ELF-1 (cell line): ENCODE measurements around the gene PLEKHM3.
A peak's percentile ranks its signal among the peaks of the same experiment; 100 is the strongest.

ENCODE experiments used
- DNase-seq: peaks from one replicate; pipeline ENCODE4 v3.0.0-alpha.2; 2016; ENCODE audit warnings: low read depth, low spot score

PLEKHM3 gene

DNA sequence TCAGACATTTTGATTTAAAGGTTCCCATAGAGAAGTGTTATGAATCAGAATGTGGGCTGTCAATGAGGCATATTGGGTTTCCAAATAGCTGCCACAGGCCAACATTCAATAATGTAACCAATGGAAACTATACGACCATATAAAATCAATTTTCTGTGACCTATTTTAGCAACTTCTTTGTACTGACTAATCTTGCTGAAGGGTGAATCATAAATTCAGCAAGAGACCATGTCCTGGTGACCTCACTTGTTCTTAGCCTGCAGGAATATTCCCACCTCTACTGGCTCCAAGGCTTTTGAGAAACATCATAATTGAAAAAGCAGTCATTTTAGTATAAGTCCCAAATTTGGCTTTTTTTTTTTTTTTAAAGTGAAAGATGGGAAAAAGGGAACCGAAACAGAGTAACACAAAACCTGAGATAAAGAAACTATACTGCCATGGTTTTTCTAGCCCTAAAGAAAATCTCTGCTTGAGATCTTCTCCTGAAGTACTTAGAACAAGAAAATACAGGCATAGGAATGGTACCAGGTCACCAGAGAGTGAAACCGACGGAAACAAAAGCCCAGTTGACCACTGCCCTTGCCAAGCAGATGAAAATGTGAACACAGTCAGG is 32.1 kb downstream of the PLEKHM3 start:
- DNase-seq = no peak

DNA sequence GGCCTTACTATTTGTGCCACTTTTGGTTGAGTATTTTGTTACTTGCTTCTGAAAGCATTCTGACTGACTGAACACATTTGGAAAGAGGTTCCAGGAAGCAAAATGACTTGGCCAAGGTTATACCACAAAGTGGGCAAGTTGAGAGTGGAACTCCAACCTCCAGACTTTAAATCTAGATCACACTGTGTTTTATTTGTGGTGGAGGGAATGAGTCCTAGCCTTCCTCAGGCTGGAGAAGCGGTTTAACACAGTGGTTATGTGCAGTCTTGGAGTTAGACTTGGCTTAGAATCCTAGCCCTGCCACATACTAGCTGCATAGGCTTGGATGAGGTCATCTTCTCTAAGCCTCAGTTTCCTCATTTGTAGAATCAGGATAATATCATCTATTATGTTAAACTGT is 33.4 kb downstream of the PLEKHM3 start:
- no peak for DNase-seq

DNA sequence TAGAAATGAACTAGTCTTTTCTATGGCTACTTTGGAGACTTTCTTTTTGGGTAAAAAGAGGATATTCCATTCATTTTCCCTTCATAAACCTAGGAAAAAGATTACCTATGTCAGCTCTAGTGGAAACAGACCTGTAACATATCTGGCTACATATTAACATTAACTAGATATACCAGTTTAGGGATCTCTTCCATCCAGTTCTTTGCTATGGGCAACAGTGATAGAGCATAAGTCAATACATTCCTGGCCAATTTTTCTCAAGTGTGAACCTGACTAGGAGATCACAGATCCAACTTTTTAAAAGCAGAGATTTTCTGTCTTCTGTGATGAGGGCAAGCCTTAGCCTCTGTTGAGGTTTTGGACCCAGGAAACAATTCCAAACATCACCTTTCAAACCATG is 34.5 kb downstream of the PLEKHM3 start:
- no peak for DNase-seq

DNA sequence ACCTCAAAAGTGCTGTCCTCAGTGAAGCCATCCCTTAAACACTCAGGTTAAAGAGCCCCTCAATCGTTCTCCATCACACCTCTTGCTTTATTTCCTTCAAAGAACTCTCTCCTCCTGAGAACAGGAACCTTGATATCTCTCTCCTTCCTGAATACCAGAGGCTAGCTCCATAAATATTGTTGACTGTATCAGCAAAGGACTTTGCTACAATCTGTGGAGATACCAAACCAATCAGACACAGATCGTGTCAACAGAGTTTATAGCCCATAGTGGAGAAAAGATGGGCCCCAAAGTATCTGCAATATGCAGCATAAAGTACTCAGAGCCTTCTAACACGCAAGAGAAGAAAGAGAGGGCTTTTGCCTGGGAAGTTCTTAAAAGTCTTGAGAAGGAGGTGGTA is 36.4 kb downstream of the PLEKHM3 start:
- DNase-seq = no peak

DNA sequence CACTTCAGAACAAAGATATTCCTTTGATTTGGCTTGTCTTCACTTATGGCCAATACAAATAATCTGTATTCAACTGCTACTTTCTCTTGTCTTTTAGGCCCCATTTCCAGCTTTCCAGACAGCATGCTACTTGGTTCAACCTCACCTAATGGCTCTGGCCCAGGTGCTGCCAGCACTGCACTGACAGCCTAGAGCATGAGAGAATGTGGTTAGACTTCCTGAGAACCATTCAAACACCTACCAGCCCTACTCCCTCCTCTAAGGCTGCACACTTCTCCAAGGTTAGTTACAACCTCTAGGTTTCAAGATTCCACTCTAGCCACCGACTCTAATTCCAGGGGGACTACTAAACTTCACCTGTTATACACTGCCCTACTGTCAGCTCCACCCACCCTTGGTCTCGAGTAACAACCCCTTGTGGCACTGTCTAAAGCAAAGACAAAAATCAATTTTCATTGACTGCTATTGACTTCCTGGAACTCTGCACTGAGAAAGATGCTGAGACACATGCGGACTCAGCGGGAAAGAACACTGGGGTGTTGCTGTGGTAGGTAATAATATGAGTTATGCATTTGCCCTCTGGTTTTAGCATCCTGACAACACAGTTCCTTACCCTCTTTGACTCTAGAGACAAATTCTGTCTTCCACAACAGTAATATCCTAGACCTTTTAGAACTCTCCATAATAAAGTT is 38.2 kb downstream of the PLEKHM3 start:
- DNase-seq = no peak

DNA sequence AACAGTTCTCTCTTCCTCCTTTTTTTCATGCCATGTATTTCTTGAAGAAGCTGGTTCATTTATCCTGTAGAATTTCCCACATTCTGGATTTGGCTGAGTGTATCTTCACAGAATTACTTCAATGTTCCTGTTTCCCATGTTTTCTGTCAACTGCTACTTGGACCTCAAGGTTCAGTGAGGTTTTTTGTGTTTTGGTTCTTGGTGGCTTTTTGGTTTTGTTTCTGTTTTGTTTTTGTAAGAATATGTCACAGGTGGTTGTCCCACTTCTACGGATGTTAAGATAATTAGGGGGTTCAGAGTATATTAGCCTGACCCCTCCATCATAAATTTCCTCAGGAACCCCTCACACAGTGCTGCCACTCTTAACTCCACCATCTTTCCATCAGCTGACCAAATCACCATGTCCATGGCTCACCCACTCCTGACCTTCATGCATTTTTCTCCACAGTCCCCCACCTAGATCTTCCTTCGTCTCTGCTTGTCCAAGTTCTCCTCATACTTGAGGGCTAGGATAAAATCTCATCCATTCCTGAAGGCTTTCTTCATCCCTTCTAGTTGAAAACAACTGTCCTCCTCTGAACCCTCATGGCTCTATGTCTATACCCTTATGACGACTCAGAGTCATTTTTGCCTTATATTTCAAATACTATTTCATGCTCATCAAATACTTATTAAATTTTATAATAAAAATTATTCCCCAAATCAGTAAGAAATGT is 40.4 kb downstream of the PLEKHM3 start:
- no peak for DNase-seq

DNA sequence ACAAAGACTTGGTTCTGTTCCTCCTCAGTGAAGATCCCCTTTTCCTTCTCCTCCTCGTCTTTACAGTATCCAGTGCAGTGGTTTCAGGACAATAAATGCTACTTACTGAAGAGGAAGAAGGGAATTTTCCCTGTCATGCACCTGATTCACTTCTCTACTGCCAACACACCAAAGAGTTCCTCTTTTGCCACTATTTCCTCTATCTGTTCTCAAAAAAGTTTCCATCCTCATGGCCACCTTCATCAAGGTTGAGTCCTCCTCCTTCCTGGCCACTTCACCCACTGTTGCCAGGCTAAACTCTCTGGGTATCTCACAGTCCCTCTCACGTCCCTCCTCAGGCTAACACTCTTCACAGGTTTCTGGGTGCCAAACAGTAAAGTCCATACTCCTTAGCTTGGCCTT is 41.7 kb downstream of the PLEKHM3 start:
- no peak for DNase-seq

DNA sequence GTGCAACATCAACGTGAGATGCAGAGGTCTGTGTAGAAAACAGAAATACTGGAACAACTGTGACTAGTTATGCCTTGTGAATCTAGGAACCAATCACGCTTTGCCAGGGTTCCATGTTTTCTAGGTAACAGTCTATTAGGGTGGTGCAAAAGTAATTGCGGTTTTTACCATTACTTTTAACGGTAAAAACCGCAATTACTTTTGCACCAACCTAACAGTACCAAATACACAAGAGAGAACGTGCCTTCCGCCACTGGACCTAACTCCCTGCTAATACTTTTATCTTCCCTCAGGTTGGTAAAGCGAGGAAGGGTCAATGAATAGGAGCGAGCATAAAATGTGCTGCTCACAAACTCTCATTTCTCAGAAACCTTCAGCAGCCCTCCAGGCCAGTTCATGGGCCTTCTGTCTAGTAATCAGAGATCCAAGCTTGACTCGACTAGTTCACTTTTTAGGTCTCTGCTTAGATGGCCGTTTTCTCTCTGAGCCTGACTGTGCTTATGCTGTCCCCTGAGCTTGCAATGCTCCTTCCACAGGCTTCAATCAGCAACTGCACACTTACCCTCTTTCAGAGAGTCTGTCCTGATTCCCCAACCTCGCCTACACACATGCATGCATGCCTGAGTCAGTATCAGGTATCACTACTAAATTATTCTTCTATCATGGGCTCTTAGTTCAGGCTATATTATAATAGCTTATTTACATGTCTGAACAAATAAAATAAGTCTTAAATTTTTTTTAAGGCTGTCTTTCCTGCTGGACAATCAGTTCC is 47.0 kb downstream of the PLEKHM3 start:
- DNase-seq = no peak

DNA sequence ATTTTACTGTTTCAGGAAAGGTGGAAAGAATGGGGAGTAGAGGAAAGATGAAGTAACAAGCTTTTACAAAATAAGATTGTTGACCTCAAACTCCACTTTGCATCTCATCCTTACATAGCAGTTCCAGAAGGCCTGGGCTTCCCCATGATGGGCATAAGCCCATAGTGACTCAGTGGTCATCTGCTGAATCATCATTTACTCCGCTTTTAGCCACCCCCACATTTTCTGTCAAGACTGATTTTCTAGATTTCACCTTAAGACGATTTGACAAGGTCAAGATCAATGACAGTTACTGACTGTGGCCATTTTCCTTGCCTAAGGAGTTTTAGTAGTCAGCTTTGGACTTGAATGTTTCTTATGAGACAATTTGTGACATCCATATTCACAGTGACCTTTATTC is 49.4 kb downstream of the PLEKHM3 start:
- no peak for DNase-seq

DNA sequence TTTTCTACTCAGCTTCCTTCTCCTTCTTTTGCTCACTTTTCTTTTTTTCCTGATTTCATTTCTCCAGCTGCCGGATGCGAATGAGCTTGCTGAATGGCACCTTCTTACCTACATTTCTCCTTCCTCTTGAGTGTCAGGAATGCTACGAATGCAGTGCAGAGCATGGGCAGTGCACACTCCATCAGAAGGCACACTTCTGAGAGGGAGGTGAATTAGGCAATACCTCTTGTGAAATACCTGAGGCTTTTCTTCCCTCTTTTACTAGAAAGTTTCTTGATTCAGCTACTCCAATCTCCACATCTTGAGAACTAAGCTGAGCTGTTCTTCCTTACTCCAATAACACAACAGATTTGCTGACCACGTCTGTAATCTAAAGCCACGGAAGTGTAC is 51.1 kb downstream of the PLEKHM3 start:
- no peak for DNase-seq

DNA sequence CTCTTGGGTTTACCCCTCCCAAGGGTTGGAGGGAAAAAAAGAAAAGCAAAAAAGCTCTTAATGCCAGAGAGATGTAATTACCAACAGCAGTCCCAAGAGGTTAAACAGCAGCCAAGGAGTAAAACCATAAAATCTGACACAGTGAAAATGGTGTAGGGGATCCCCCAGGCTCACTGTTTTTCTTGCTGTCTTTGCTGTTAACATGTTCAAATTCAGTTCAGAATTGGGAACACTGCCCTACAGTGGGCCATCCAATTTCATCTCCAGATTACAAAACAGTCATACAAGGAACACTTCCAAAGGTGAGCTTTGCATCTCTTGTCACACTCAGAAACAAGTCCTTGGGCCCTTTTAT is 54.5 kb downstream of the PLEKHM3 start:
- no peak for DNase-seq

DNA sequence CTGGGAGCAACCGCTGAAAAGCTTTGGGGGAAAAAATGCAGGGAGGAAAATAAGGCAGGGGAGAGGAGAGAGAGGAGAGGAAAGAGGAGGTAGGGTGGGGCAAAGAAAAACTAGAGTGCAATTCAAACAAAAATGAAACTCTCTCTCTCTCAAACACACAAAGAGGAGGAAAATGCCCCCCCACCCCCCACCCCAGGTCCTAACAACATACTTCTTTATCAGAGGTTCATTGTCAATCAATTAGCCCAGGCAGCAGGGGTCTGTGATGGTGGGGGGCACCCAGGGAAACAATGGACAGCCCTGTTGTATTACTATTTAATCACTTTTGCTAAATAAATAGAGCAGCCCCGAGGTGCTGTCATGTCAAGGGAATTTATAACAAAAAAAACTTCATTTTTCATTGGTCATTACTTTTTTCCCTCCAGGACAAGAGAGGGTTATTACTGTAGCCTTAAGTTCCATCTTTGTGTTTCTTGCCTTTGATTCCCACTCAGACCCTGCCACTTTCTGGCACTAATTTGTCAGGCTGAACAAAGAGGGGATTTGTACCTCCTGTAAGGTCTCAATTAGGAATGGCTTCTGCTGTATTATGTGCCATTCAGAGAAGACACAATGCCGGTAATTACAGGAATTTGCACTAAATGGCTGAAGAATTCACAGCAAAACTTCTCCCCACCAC is 55.0 kb downstream of the PLEKHM3 start:
- DNase-seq = peak; percentile 54

DNA sequence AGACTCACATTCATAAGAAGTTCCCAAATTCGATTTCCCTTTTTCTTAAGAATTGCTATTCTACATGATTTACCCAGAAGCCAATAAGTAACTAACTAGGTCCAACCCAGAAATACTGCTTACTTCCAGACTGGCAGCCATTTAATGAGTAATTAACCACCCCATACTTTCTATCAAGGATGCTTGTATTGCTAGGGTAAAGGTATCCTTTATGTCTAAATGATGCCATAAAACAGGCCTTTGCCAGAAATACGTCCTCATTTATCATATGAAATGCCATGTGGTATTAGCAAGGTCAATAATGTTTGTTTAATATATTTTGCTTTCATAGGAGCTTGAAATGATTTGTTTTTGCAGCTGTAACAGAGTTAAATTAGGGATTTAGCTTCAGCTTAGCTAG is 56.1 kb downstream of the PLEKHM3 start:
- DNase-seq = no peak

DNA sequence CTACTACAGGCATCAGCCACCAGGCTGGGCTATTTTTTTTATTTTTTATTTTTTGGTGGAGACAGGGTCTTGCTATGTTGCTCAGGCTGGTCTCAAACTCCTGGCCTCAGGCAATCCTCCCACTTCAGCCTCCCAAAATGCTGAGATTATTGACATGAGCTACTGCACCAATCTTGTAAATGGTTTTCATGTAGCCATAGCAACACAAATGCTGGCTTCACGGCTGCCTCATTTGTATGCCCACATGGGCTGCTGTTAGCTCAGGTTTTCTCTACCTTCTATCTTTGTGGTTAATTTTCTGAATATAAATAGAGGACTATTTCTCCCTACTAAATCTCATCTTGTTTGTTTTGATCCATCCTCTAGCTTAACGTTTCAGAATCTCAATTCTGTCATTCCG is 58.2 kb downstream of the PLEKHM3 start:
- DNase-seq = no peak

DNA sequence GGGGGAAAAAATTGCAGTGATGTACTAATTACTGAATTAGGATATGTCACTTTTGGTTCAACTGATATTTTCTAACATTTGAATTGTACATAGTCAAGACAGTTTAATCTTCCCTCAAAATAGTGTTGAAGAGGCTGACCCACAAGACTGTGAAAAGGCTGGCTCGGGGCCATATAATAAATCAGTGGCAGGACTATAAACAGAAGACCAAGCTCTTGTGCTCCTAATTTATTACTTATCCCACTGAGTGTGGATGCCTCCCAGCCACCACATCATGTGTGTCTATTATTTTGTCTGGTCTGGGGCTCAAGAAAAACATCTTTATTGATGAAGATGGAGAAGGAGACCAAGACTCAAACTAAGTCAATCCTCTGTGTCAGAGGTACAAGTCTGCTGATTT is 64.4 kb downstream of the PLEKHM3 start:
- DNase-seq = no peak

DNA sequence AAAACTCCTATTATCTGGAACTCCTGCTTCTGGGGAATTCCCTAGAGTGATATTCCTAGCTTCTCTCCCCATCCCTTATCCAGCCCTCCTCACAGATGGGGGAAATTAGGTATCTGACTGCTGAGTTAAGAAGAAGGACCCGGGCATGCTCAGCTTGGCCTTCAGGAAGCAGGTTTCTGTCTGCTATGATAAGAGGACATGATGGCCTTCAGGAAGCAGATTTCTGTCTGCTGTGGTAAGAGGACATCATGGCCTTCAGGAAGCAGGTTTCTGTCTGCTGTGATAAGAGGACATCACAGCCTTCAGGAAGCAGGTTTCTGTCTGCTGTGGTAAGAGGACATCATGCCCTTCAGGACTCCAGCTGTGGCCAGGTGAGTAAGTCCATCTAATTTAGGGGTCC is 65.2 kb downstream of the PLEKHM3 start:
- no peak for DNase-seq

DNA sequence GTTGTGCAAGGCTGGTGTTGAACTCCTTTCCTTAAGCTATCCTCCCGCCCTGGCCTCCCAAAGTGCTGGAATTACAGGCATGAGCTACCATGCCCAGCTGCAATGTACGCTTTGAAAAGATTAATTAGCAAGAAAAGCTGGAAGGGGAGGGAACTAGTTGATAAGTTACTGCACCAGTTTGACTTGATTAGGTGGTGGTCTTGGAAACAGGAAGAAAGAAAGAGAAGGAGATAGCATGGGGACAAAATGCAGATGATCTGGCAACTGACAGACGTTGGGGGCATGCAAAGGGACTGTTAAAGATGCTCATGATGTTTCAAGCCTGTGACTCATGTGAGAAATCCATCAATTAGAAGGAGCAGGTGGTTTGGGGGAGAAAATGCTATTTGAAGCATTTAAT is 68.6 kb downstream of the PLEKHM3 start:
- DNase-seq = no peak

DNA sequence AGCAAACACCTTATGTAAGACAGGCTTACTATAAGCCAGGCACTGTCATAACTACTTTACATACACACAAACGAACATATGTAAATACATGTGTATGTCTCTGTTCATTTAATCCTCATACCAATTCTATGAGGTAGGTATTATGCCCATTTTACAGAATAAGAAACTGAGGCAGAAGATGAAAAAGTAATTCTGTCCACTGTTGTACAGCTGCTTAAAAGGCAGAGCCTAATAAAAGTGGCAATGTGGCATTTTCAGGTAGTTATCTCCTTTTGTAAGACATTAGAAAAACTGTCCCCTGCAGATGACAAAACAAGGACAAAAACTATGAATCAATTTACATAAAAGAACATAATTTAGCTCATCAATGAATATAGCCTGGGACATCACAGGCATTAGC is 69.9 kb downstream of the PLEKHM3 start:
- no peak for DNase-seq

DNA sequence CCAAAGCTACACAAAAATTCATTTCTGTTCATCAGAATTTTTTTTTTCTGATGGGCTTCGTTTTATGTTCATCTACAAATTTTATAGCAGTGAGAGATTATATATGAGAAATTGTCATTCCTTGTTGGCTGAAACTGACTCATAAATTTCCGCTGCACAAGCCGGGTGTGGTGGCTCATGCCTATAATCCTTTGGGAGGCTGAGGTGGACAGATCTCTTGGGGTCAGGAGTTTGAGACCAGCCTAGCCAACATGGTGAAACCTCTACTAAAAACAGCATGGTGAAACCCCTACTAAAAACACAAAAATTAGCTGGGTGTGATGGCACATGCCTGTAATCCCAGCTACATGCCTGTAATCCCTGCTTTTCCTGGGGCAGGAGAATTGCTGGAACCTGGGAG is 72.0 kb downstream of the PLEKHM3 start:
- no peak for DNase-seq

DNA sequence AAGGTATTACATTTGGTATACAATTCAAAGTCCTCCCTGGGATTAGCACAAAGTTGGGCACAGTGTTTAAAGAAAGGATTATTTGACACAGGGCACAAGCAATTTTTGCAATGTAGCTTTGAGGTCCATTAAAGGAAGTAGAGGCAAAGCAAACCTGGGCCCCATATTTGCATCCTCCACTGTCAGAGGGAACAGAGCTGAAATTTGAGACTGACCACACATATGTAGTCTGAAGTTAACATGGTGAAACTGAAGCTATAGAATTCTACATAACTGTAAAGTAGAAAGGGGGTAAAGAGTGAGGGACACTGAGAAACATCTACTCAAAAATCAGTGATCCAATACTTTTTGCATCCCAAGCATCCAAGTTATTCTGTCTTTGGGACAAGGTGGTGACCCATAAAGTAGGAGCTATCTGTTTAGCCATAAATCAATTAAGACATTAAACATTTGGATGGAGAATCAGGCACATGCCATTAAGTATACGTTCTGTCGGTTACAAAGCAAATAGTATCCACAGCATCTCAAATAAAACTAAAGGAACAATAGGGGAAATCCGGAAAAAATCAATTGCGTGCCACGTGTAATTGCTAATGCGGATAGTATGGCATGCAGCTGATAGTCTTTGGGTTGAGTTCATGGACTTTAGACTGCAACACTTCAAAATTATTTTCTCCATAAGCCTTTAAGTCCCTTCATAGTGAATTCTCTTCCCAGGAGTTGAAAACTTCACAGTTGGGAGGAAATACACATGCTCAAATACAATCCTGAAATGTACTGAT is 72.6 kb downstream of the PLEKHM3 start:
- no peak for DNase-seq
